Dermis microvascular lymphatic vessel endothelial cell (primary cell): ENCODE measurements around the gene PLA1A. TPM values are rescaled to one million over a fixed set of nuclear protein-coding genes. Genes with fewer than 3 reads are reported as not detected.

Experiments used
- DNase-seq, 2 donors: peaks; one replicate each; pipeline versions ENCODE4 v3.0.0 to v3.0.0-alpha.2; 2010; ENCODE audit warnings: low read depth in 2 of 2
- total RNA-seq: library from RNA; depleted of rRNA; stranded (reverse); fragments of >200 nt; gene quantifications from 2 replicates; pipeline ENCODE4 v1.2.1, GENCODE V29; 2014

Gene PLA1A
- total RNA-seq, 1 donor from 2014 or later, result 5.1 TPM

GRCh38 chr3:119636891-119637611, 39.4 kb downstream of the PLA1A start:
- no peak for DNase-seq

GRCh38 chr3:119637679-119638477, 40.2 kb downstream of the PLA1A start:
- peak in 1 of 2 donors; percentile 86 for DNase-seq

GRCh38 chr3:119639494-119640350, 42.0 kb downstream of the PLA1A start:
- no peak for DNase-seq

GRCh38 chr3:119641416-119641815, 43.7 kb downstream of the PLA1A start:
- no peak for DNase-seq

GRCh38 chr3:119642746-119643473, 45.2 kb downstream of the PLA1A start:
- no peak for DNase-seq

GRCh38 chr3:119643528-119643927, 45.8 kb downstream of the PLA1A start:
- DNase-seq, result peak in 1 of 2 donors; percentile 47

GRCh38 chr3:119644481-119644880, 46.8 kb downstream of the PLA1A start:
- no peak for DNase-seq

- no peak for DNase-seq
Measured at GRCh38 chr3:119645813-119646212, 48.1 kb downstream of the PLA1A start.

- DNase-seq, result peak; percentile 78 to 86
Measured at GRCh38 chr3:119647171-119647570, 49.5 kb downstream of the PLA1A start.

GRCh38 chr3:119647843-119648575, 50.3 kb downstream of the PLA1A start:
- no peak for DNase-seq

- no peak for DNase-seq
Measured at GRCh38 chr3:119649761-119650160, 52.1 kb downstream of the PLA1A start.

- no peak for DNase-seq
Measured at GRCh38 chr3:119652306-119653033, 54.8 kb downstream of the PLA1A start.

- no peak for DNase-seq
Measured at GRCh38 chr3:119653876-119654275, 56.2 kb downstream of the PLA1A start.

- no peak for DNase-seq
Measured at GRCh38 chr3:119657887-119658702, 60.4 kb downstream of the PLA1A start.

- no peak for DNase-seq
Measured at GRCh38 chr3:119658994-119659393, 61.3 kb downstream of the PLA1A start.

GRCh38 chr3:119659606-119660291, 62.1 kb downstream of the PLA1A start:
- no peak for DNase-seq

- DNase-seq, result peak in 1 of 2 donors; percentile 52
Measured at GRCh38 chr3:119660474-119661440, 63.1 kb downstream of the PLA1A start, which contains the start of gene POPDC2. TSS of gene POPDC2 (minus strand) at chr3:119660589. CDS start at chr3:119660423, 166 bp downstream.
